Mesenchymal stem cell (in vitro differentiated cells and primary cell): ENCODE data around the gene DHTKD1.

ENCODE experiments used
- DNase-seq: peaks from one replicate; pipeline ENCODE4 v3.0.0-alpha.2; 2013
- H2AFZ ChIP-seq: one replicate; pipeline ENCODE4 v1.6.1; 2013; ENCODE audit warnings: low read depth, mild to moderate bottlenecking, control low read depth, inconsistent platforms, low read length, moderate library complexity
- H2AK5ac ChIP-seq: 2 replicates; pipeline ENCODE4 v1.6.1; 2013; ENCODE audit warnings: low read length, moderate library complexity, mild to moderate bottlenecking, inconsistent platforms; ENCODE audit not compliant: severe bottlenecking
- H2BK120ac ChIP-seq: one replicate; pipeline ENCODE4 v1.6.1; 2013; ENCODE audit warnings: low read depth, mild to moderate bottlenecking, inconsistent platforms, low read length, moderate library complexity
- H2BK12ac ChIP-seq, 2 experiments: one replicate each; pipeline ENCODE4 v1.6.1; 2013; ENCODE audit warnings: inconsistent platforms in 2 of 2, low read length in 2 of 2, mild to moderate bottlenecking in 2 of 2, moderate library complexity in 2 of 2, control low read depth in 1 of 2
- H2BK15ac ChIP-seq: one replicate; pipeline ENCODE4 v1.6.1; 2013; ENCODE audit warnings: mild to moderate bottlenecking, low read depth, inconsistent platforms; ENCODE audit not compliant: poor library complexity, severe bottlenecking
- H2BK5ac ChIP-seq: 2 replicates; pipeline ENCODE4 v1.6.1; 2013; ENCODE audit warnings: low read depth, mild to moderate bottlenecking, low read length, control low read depth, inconsistent platforms; ENCODE audit not compliant: poor library complexity, severe bottlenecking
- H3K14ac ChIP-seq, 2 experiments: one replicate each; pipeline ENCODE4 v1.6.1; 2013; ENCODE audit warnings: inconsistent platforms in 2 of 2, low read length in 2 of 2, control low read depth in 1 of 2, mild to moderate bottlenecking in 1 of 2, moderate library complexity in 1 of 2
- H3K18ac ChIP-seq, 2 experiments: one replicate each; pipeline ENCODE4 v1.6.1; 2013; ENCODE audit warnings: inconsistent platforms in 2 of 2, low read length in 2 of 2, control low read depth in 1 of 2, low read depth in 1 of 2, mild to moderate bottlenecking in 1 of 2
- H3K23ac ChIP-seq, 2 experiments: one replicate each; pipeline ENCODE4 v1.6.1; 2013; ENCODE audit warnings: inconsistent platforms in 2 of 2, low read length in 2 of 2, mild to moderate bottlenecking in 2 of 2, moderate library complexity in 2 of 2, control low read depth in 1 of 2
- H3K27ac ChIP-seq: 2 replicates; pipeline ENCODE4 v1.5.1; 2013; ENCODE audit warnings: mild to moderate bottlenecking, moderate library complexity, low read length, control low read depth, inconsistent platforms; ENCODE audit not compliant: poor library complexity, severe bottlenecking
- H3K27me3 ChIP-seq, 2 experiments: 2 replicates each; pipeline versions ENCODE4 v1.6.1 to v1.7.0; 2013; ENCODE audit warnings: low read length in 2 of 2, mild to moderate bottlenecking in 2 of 2, moderate library complexity in 2 of 2, control low read depth in 1 of 2, inconsistent platforms in 1 of 2; ENCODE audit not compliant: control insufficient read depth in 1 of 2, insufficient read depth in 1 of 2
- H3K36me3 ChIP-seq, 2 experiments: 2 replicates each; pipeline versions ENCODE4 v1.6.1 to v1.7.0; 2013; ENCODE audit warnings: low read length in 2 of 2, control low read depth in 1 of 2, inconsistent platforms in 1 of 2, low read depth in 1 of 2, mild to moderate bottlenecking in 1 of 2; ENCODE audit not compliant: insufficient read depth in 2 of 2, control insufficient read depth in 1 of 2
- H3K4ac ChIP-seq, 2 experiments: one replicate each; pipeline ENCODE4 v1.6.1; 2013; ENCODE audit warnings: inconsistent platforms in 2 of 2, low read length in 2 of 2, mild to moderate bottlenecking in 2 of 2, moderate library complexity in 2 of 2, control low read depth in 1 of 2, low read depth in 1 of 2
- H3K4me1 ChIP-seq: 2 replicates; pipeline ENCODE4 v1.6.1; 2013; ENCODE audit warnings: low read depth, low read length, control low read depth; ENCODE audit not compliant: control insufficient read depth, insufficient read depth
- H3K4me2 ChIP-seq: 2 replicates; pipeline ENCODE4 v1.6.1; 2013; ENCODE audit warnings: low read length, mild to moderate bottlenecking, inconsistent platforms; ENCODE audit not compliant: poor library complexity, severe bottlenecking
- H3K4me3 ChIP-seq, 2 experiments: 2 replicates each; pipeline versions ENCODE4 v1.5.1 to v1.7.0; 2013; ENCODE audit warnings: low read length in 2 of 2, mild to moderate bottlenecking in 2 of 2, control low read depth in 1 of 2, low read depth in 1 of 2; ENCODE audit not compliant: insufficient read depth in 1 of 2
- H3K79me1 ChIP-seq: replicated peaks from 2 replicates; pipeline ENCODE4 v1.6.1; 2013; ENCODE audit warnings: mild to moderate bottlenecking, control low read depth, low read length, inconsistent platforms; ENCODE audit not compliant: poor library complexity, severe bottlenecking
- H3K9ac ChIP-seq: 2 replicates; pipeline ENCODE4 v1.7.0; 2013; ENCODE audit warnings: mild to moderate bottlenecking, low read length, moderate library complexity
- H3K9me3 ChIP-seq: 2 replicates; pipeline ENCODE4 v1.7.0; 2013; ENCODE audit warnings: mild to moderate bottlenecking, low read length; ENCODE audit not compliant: control insufficient read depth
- H4K8ac ChIP-seq: one replicate; pipeline ENCODE4 v1.6.1; 2013; ENCODE audit warnings: inconsistent platforms, mild to moderate bottlenecking, low read length, moderate library complexity
- H4K91ac ChIP-seq: one replicate; pipeline ENCODE4 v1.6.1; 2013; ENCODE audit warnings: mild to moderate bottlenecking, low read length, inconsistent platforms
- whole genome bisulfite sequencing: methylation state at CpG from one replicate; pipeline ENCODE4 v1.1.7; 2013; ENCODE audit warnings: mixed read lengths; 5-methylcytosine and 5-hydroxymethylcytosine counted together

Gene DHTKD1

GRCh38 chr10:12160664-12161063 lies 91.9 kb downstream of the DHTKD1 start:
- WGBS = 89% methylated on average over 5 of the region's 5 CpGs
- Histone ChIP-seq H2BK120ac (no peak overlapping the region), H3K9me3 (no peaks in the 10 kb centered on the region), H3K9ac (no peak overlapping the region), H3K36me3 (peaks cover 36 to 86% of the 10 kb centered on the region in 2 experiments), H2BK5ac (no peak overlapping the region), H3K27me3 (no peaks in the 10 kb centered on the region), H3K23ac (no peak overlapping the region), H2AK5ac (no peak overlapping the region), H2BK12ac (no peak overlapping the region), H3K14ac (no peak overlapping the region), H2BK15ac (no peak overlapping the region), H3K4me1 (no peaks in the 10 kb centered on the region), H4K8ac (no peak overlapping the region), H3K18ac (no peak overlapping the region), H3K79me1 (peaks cover 8% of the 10 kb centered on the region), H2AFZ (no peak overlapping the region), H3K27ac (no peak overlapping the region), H3K4ac (no peak overlapping the region), H3K4me3 (no peak overlapping the region), H4K91ac (no peak overlapping the region), H3K4me2 (no peak overlapping the region)
- DNase-seq = no peak

- Histone ChIP-seq H3K4me3 (no peak overlapping the region), H3K27ac (no peak overlapping the region), H2BK120ac (no peak overlapping the region), H3K18ac (no peak overlapping the region), H2AK5ac (no peak overlapping the region), H3K36me3 (peaks cover 36 to 90% of the 10 kb centered on the region in 2 experiments), H3K27me3 (no peaks in the 10 kb centered on the region), H3K4me1 (no peaks in the 10 kb centered on the region), H3K4ac (no peak overlapping the region), H3K79me1 (peaks cover 3% of the 10 kb centered on the region), H3K9me3 (no peaks in the 10 kb centered on the region), H3K4me2 (no peak overlapping the region), H2BK12ac (no peak overlapping the region), H3K9ac (no peak overlapping the region), H2BK5ac (no peak overlapping the region), H4K91ac (no peak overlapping the region), H4K8ac (no peak overlapping the region), H2BK15ac (no peak overlapping the region), H3K14ac (no peak overlapping the region), H3K23ac (no peak overlapping the region), H2AFZ (no peak overlapping the region)
- DNase-seq = no peak
- WGBS = 98% methylated on average over 6 of the region's 6 CpGs
These were observed 94.2 kb downstream of the DHTKD1 start for GRCh38 chr10:12162927-12163326.

GRCh38 chr10:12164085-12164484 lies 95.3 kb downstream of the DHTKD1 start:
- Histone ChIP-seq H3K36me3 (peaks cover 38 to 90% of the 10 kb centered on the region in 2 experiments), H3K9me3 (no peaks in the 10 kb centered on the region), H3K79me1 (peaks cover 6% of the 10 kb centered on the region), H2BK12ac (no peak overlapping the region), H3K18ac (no peak overlapping the region), H2AFZ (no peak overlapping the region), H2BK15ac (no peak overlapping the region), H3K9ac (no peak overlapping the region), H3K4me1 (no peaks in the 10 kb centered on the region), H4K8ac (peak overlapping the region; percentile 57), H3K27ac (no peak overlapping the region), H2BK5ac (no peak overlapping the region), H2BK120ac (no peak overlapping the region), H3K4me2 (no peak overlapping the region), H3K4ac (no peak overlapping the region), H4K91ac (peak overlapping the region; percentile 34), H2AK5ac (no peak overlapping the region), H3K27me3 (no peaks in the 10 kb centered on the region), H3K4me3 (no peak overlapping the region), H3K14ac (peak overlapping the region in 1 of 2 experiments; percentile 31), H3K23ac (no peak overlapping the region)
- no peak for DNase-seq
- 94% methylated on average over 12 of the region's 12 CpGs for WGBS

GRCh38 chr10:12165036-12165435 lies 96.3 kb downstream of the DHTKD1 start:
- no peaks in the 10 kb centered on the region for H3K9me3 ChIP-seq
- no peak overlapping the region for H3K27ac ChIP-seq
- H4K8ac ChIP-seq = no peak overlapping the region
- peaks cover 42 to 90% of the 10 kb centered on the region in 2 experiments for H3K36me3 ChIP-seq
- no peak overlapping the region for H2BK120ac ChIP-seq
- H4K91ac ChIP-seq = no peak overlapping the region
- 92% methylated on average over 2 of the region's 3 CpGs for WGBS
- no peak overlapping the region for H2AK5ac ChIP-seq
- no peak overlapping the region for H3K4me3 ChIP-seq
- no peaks in the 10 kb centered on the region for H3K4me1 ChIP-seq
- H2AFZ ChIP-seq = no peak overlapping the region
- no peak overlapping the region for H3K14ac ChIP-seq
- no peak overlapping the region for H3K23ac ChIP-seq
- H3K4ac ChIP-seq = no peak overlapping the region
- H3K27me3 ChIP-seq = no peaks in the 10 kb centered on the region
- no peak overlapping the region for H2BK12ac ChIP-seq
- H2BK15ac ChIP-seq = no peak overlapping the region
- H3K4me2 ChIP-seq = no peak overlapping the region
- no peak overlapping the region for H2BK5ac ChIP-seq
- no peak overlapping the region for H3K18ac ChIP-seq
- H3K79me1 ChIP-seq = peaks cover 8% of the 10 kb centered on the region
- DNase-seq = no peak
- no peak overlapping the region for H3K9ac ChIP-seq
